IPS DF 4.7 (cell line): ENCODE results near the gene CAPZB.

ENCODE experiments used
- DNase-seq: peaks from one replicate; pipeline ENCODE4 v3.0.0-alpha.2; 2013; ENCODE audit warnings: low spot score; ENCODE audit errors: extremely low read depth

The CAPZB gene

GRCh38 chr1:19349999-19350398 is 135.3 kb downstream of the CAPZB start:
- DNase-seq: no peak

- no peak for DNase-seq
These were observed 136.7 kb downstream of the CAPZB start for GRCh38 chr1:19348441-19349198.

- DNase-seq: no peak
These were observed 137.7 kb downstream of the CAPZB start for GRCh38 chr1:19347533-19348172.

- DNase-seq: no peak
These were observed 139.3 kb downstream of the CAPZB start for GRCh38 chr1:19346026-19346425.

- no peak for DNase-seq
These were observed 139.9 kb downstream of the CAPZB start for GRCh38 chr1:19345391-19345790.

- no peak for DNase-seq
These were observed 140.5 kb downstream of the CAPZB start for GRCh38 chr1:19344831-19345230.

GRCh38 chr1:19344372-19344810 is 140.9 kb downstream of the CAPZB start:
- DNase-seq: no peak

- DNase-seq: no peak
These were observed 141.6 kb downstream of the CAPZB start for GRCh38 chr1:19343617-19344350.

GRCh38 chr1:19342894-19343616 is 142.3 kb downstream of the CAPZB start:
- no peak for DNase-seq

GRCh38 chr1:19342062-19342750 is 143.1 kb downstream of the CAPZB start:
- DNase-seq: no peak

- DNase-seq: peak; percentile 82
These were observed 143.9 kb downstream of the CAPZB start for GRCh38 chr1:19341201-19342061.

- DNase-seq: no peak
These were observed 144.9 kb downstream of the CAPZB start for GRCh38 chr1:19340387-19340937.

GRCh38 chr1:19339214-19339861 is 146.0 kb downstream of the CAPZB start:
- DNase-seq: no peak

GRCh38 chr1:19338323-19338762 is 147.0 kb downstream of the CAPZB start:
- peak; percentile 53 for DNase-seq

- no peak for DNase-seq
These were observed 148.1 kb downstream of the CAPZB start for GRCh38 chr1:19337289-19337688.

GRCh38 chr1:19336543-19336942 is 148.8 kb downstream of the CAPZB start:
- DNase-seq: no peak

GRCh38 chr1:19333587-19334354 is 151.6 kb downstream of the CAPZB start:
- no peak for DNase-seq

GRCh38 chr1:19332832-19333231 is 152.5 kb downstream of the CAPZB start:
- DNase-seq: no peak
